Activated T-cell treated with anti-CD3 and anti-CD28 coated beads for 48 hours (primary cell): ENCODE results near the gene CRYBG2.
"Not testable (repeated sequence)": the region's sequence is repeated elsewhere in the genome, so short reads cannot be mapped to it uniquely, and the experiment has no call there.

Experiments used
- DNase-seq: peaks from one replicate; pipeline ENCODE4 v3.0.0-alpha.2; 2020; ENCODE audit warnings: low read depth

Gene CRYBG2

DNA sequence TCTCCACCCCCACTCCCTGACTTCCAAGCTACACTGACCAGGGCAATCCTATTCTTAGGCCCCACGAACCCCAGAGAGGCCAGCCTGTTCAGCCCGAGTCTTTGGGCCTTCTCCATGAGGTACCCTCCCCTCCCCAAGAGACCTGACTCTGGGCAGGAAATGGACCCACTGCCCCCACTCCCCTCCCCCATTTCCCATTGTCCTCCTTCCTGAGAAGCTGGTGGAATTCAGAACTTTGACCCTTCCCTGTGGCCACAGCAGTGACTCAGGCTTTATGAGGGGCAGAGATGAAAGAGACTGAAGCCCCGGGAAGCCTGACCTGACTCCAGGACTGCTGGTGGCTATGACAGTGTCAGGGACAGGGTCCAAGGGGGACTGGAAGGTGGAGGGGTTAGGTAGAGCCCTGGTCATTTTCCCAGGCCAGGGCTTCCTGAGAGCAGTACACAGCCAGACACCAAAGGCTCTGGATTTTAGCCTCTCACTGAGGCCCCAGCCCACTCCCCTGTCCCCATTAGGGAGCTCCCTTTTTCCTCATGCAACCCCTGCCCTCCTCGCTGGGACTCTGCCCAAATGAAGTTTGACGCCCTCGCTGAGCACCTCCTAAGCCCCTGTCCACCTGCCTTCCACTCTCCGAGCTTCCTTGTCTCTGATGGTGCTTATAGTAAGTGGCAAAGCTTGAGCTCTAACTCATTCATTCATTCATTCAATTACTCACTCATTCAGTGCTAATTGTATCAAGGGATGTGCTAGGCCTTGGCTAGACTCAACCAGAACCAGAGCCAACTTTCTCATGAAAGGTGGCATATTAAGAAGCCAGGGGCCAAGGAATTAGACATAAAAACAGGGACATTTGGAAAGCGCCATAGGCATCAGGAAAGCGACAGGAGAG lies 3.0 kb downstream of the CRYBG2 start:
- no peak for DNase-seq

GRCh38 chr1:26350343-26350700 lies 3.6 kb downstream of the CRYBG2 start:
- DNase-seq, result no peak

GRCh38 chr1:26349877-26350244 lies 4.1 kb downstream of the CRYBG2 start:
- no peak for DNase-seq

GRCh38 chr1:26349188-26349876 lies 4.6 kb downstream of the CRYBG2 start:
- DNase-seq, result no peak

DNA sequence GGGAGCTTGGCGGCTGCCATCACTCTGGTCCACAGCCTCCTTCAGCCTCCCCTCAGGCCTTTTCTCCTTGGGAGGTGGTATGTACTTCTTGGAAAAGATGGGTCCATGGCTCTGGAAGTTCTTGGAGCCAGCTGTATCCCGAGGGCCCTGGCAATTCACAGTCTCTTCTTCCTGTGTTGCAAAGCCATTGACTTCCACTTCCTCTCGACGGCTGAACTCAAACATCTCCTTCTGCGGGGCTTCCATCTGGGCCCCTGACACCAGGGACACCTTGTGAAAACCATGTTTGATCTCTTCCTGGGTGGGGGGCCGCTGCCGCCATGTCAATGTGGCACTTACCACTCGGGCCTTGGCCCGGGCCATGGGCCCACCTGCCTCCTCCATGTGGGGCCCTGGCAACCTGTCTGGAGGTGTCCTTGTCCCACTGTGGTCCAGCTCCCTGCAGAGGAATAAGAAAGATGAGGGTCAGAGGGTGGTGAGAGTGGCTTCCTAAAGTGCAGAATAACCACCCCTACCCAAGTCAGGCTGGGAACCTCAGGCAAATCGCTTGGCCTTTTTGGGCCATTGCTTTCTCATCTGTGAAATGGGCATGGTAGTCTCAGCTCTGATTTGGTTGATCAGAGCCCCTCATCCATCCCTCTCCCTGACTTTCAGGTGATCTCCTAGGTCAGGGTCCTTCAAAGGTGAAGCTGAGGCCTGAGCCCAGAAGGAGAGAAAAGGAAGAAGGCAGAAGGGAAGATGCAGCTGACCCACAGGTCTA lies 7.5 kb downstream of the CRYBG2 start:
- DNase-seq, result no peak

DNA sequence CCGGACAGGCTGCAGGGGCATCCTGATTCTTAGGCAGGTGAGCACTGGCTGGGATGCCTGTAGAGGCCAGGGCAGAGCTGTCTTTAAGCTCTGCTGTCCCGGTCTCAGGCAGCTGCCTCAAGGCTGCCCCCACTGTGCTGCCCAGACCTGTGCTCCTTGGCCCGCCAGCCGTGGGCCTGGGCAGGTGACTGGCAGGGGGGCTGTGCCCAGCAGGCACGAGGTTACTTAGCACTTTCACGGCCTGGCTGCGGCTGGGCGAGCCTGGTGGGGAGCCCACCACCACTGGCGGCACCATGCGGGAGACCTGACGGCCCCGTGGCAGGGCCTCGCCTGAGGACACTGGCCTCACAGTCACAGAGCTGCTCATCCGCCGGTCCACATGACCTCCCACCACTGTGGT lies 8.2 kb downstream of the CRYBG2 start:
- no peak for DNase-seq

- no peak for DNase-seq
Measured at GRCh38 chr1:26344147-26344920, 9.6 kb downstream of the CRYBG2 start.

- no peak for DNase-seq
Measured at GRCh38 chr1:26340047-26340481, 13.9 kb downstream of the CRYBG2 start.

DNA sequence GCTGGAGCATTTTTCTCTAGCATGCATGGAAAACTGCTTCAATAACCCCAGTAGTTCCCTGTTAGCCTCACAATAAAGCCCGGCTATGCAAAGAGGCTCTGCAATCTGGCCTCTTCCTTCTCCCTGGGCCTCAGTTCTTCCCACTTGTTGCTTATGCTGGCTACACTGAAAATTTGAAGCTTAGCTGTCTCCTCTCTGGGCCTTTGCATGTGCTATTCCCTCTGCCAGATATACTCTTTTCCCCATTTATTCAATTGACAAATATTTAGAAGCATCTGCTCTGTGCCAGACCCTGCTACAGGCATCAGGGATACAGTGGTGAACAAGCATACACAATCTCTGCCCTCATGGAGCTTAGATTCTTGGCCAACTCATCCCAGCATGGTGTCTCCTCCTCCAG lies 15.3 kb downstream of the CRYBG2 start:
- no peak for DNase-seq

GRCh38 chr1:26337625-26338024 lies 16.3 kb downstream of the CRYBG2 start:
- no peak for DNase-seq

- no peak for DNase-seq
Measured at GRCh38 chr1:26337206-26337535, 16.8 kb downstream of the CRYBG2 start.

GRCh38 chr1:26336477-26337205 lies 17.3 kb downstream of the CRYBG2 start:
- DNase-seq, result peak; percentile 82

GRCh38 chr1:26335774-26336476 lies 18.0 kb downstream of the CRYBG2 start:
- DNase-seq, result no peak

DNA sequence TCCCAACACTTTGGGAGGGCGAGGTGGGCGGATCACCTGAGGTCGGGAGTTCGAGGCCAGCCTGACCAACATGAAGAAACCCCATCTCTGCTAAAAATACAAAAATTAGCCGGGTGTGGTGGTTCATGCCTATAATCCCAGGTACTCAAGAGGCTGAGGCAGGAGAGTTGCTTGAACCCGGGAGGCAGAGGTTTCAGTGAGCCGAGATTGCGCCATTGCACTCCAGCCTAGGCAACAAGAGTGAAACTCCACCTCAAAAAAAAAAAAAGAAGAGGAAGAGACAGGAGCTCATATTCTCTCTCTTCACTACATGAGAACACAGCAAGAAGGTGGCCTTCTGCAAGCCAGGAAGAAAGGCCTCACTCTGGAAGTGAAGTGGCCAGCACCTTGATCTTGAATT lies 20.6 kb downstream of the CRYBG2 start:
- not testable (repeated sequence) for DNase-seq

GRCh38 chr1:26330276-26330675 lies 23.7 kb downstream of the CRYBG2 start:
- DNase-seq, result no peak

GRCh38 chr1:26329380-26329779 lies 24.6 kb downstream of the CRYBG2 start:
- DNase-seq, result not testable (repeated sequence)

DNA sequence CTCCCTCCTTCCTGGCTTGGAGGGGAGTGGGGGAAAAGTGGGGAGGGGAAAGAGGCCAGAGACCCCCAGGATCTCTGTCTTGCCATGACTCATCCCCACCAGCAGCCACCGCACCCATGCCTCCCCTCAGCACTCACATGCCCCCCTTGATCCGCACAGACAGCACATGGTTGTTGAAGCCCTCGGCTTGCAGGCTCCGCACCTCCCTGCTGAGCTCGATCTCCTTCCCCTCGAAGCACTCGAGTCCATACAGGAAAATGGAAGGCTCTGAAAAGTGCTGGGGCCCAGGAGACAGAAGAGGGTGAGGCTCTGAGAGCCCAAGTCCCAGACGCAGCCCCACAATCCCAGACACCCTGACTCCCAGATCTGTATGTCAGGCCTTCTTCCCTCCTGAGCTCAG lies 25.3 kb downstream of the CRYBG2 start:
- DNase-seq, result no peak

DNA sequence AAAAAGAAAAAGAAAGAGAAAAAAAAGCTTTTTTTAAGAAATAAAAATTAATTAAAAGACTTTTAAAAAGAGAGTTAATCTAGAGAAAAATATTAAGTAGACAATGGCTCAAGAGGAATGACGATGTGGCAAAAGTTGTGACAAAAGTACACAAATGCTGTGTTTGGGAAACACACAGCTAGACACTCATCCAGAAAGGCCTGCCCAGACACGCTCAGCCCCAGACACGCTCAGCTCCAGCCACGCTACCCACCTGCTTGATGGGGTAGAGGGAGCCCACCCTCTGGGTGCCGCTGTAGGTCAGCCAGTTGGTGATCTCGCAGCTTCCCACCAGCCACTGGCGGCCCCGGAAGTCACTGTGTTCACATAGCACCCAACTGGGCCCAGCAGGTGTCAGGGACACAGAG lies 26.0 kb downstream of the CRYBG2 start:
- DNase-seq, result no peak

GRCh38 chr1:26324550-26324949 lies 29.4 kb downstream of the CRYBG2 start:
- no peak for DNase-seq

GRCh38 chr1:26323382-26323781 lies 30.5 kb downstream of the CRYBG2 start:
- no peak for DNase-seq

DNA sequence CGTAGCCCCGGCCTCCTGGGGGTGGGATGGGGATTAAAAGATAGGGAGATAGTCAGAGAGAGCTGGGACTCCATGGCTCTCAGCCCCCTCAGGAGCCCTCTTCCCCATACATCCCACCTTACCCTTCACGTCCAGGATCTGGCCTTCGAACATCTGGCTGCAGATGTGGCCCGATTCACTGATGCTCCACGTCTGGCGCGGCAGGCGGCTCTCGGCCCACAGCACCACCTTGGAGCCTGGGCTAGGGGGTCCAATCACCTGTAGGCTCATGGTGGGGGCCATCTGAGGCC lies 31.9 kb downstream of the CRYBG2 start:
- DNase-seq, result no peak
